ENCODE measurements around the gene ZNF184. TPM values are rescaled to one million over a fixed set of nuclear protein-coding genes. Genes with fewer than 3 reads are reported as not detected.
A peak's percentile ranks its signal among the peaks of the same experiment; 100 is the strongest.

Gene ZNF184
- total and polyA plus RNA-seq, 9 of the 15 experiments (the other 6 are each of a cell fraction or from before 2014, with no cell fraction given): 7.6 to 22.2 (median 12.8) TPM

DNA sequence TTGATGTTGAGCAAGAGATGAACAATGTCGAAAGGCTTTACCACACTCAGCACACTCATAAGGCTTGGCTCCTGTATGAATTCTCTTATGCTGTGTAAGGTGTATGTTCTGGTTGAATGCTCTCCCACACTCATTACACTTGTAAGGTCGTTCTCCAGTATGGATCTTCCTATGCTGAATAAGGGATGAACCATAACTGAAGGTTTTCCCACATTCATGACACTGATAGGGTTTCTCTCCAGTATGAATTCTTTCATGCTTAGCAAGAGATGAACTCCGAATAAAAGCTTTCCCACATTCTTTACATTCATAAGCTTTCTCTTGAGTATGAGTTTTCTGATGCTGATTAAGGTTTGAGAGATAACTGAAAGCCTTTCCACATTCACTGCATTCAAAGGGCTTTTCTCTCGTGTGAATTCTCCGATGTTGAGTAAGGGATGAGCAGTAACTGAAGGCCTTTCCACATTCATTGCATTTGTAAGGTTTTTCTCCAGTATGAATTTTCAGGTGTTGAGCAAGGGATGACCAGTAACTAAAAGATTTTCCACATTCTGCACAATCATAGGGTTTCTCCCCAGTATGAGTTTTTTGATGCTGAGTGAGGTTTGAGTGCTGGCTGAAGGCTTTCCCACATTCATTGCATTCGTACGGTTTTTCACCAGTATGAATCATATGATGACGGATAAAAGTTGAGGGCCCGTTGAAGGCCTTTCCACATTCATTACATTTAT, 21.1 kb downstream of the ZNF184 start (continued):
- TF ChIP-seq, protein P1, sequence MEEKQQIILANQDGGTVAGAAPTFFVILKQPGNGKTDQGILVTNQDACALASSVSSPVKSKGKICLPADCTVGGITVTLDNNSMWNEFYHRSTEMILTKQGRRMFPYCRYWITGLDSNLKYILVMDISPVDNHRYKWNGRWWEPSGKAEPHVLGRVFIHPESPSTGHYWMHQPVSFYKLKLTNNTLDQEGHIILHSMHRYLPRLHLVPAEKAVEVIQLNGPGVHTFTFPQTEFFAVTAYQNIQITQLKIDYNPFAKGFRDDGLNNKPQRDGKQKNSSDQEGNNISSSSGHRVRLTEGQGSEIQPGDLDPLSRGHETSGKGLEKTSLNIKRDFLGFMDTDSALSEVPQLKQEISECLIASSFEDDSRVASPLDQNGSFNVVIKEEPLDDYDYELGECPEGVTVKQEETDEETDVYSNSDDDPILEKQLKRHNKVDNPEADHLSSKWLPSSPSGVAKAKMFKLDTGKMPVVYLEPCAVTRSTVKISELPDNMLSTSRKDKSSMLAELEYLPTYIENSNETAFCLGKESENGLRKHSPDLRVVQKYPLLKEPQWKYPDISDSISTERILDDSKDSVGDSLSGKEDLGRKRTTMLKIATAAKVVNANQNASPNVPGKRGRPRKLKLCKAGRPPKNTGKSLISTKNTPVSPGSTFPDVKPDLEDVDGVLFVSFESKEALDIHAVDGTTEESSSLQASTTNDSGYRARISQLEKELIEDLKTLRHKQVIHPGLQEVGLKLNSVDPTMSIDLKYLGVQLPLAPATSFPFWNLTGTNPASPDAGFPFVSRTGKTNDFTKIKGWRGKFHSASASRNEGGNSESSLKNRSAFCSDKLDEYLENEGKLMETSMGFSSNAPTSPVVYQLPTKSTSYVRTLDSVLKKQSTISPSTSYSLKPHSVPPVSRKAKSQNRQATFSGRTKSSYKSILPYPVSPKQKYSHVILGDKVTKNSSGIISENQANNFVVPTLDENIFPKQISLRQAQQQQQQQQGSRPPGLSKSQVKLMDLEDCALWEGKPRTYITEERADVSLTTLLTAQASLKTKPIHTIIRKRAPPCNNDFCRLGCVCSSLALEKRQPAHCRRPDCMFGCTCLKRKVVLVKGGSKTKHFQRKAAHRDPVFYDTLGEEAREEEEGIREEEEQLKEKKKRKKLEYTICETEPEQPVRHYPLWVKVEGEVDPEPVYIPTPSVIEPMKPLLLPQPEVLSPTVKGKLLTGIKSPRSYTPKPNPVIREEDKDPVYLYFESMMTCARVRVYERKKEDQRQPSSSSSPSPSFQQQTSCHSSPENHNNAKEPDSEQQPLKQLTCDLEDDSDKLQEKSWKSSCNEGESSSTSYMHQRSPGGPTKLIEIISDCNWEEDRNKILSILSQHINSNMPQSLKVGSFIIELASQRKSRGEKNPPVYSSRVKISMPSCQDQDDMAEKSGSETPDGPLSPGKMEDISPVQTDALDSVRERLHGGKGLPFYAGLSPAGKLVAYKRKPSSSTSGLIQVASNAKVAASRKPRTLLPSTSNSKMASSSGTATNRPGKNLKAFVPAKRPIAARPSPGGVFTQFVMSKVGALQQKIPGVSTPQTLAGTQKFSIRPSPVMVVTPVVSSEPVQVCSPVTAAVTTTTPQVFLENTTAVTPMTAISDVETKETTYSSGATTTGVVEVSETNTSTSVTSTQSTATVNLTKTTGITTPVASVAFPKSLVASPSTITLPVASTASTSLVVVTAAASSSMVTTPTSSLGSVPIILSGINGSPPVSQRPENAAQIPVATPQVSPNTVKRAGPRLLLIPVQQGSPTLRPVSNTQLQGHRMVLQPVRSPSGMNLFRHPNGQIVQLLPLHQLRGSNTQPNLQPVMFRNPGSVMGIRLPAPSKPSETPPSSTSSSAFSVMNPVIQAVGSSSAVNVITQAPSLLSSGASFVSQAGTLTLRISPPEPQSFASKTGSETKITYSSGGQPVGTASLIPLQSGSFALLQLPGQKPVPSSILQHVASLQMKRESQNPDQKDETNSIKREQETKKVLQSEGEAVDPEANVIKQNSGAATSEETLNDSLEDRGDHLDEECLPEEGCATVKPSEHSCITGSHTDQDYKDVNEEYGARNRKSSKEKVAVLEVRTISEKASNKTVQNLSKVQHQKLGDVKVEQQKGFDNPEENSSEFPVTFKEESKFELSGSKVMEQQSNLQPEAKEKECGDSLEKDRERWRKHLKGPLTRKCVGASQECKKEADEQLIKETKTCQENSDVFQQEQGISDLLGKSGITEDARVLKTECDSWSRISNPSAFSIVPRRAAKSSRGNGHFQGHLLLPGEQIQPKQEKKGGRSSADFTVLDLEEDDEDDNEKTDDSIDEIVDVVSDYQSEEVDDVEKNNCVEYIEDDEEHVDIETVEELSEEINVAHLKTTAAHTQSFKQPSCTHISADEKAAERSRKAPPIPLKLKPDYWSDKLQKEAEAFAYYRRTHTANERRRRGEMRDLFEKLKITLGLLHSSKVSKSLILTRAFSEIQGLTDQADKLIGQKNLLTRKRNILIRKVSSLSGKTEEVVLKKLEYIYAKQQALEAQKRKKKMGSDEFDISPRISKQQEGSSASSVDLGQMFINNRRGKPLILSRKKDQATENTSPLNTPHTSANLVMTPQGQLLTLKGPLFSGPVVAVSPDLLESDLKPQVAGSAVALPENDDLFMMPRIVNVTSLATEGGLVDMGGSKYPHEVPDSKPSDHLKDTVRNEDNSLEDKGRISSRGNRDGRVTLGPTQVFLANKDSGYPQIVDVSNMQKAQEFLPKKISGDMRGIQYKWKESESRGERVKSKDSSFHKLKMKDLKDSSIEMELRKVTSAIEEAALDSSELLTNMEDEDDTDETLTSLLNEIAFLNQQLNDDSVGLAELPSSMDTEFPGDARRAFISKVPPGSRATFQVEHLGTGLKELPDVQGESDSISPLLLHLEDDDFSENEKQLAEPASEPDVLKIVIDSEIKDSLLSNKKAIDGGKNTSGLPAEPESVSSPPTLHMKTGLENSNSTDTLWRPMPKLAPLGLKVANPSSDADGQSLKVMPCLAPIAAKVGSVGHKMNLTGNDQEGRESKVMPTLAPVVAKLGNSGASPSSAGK (IDR thresholded peaks at IDR 0.05): no peak
- TF ChIP-seq RBM25 (IDR thresholded peaks at IDR 0.05; ENCODE audit: low read depth, low read length, severe bottlenecking): peak; percentile 34
- TF ChIP-seq, protein P2, sequence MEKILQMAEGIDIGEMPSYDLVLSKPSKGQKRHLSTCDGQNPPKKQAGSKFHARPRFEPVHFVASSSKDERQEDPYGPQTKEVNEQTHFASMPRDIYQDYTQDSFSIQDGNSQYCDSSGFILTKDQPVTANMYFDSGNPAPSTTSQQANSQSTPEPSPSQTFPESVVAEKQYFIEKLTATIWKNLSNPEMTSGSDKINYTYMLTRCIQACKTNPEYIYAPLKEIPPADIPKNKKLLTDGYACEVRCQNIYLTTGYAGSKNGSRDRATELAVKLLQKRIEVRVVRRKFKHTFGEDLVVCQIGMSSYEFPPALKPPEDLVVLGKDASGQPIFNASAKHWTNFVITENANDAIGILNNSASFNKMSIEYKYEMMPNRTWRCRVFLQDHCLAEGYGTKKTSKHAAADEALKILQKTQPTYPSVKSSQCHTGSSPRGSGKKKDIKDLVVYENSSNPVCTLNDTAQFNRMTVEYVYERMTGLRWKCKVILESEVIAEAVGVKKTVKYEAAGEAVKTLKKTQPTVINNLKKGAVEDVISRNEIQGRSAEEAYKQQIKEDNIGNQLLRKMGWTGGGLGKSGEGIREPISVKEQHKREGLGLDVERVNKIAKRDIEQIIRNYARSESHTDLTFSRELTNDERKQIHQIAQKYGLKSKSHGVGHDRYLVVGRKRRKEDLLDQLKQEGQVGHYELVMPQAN (IDR thresholded peaks at IDR 0.05; ENCODE audit: borderline replicate concordance): no peak
- TF ChIP-seq NBN (IDR thresholded peaks at IDR 0.05; ENCODE audit: low read depth): no peak
- no peak for TF ChIP-seq NCOA6 (IDR thresholded peaks at IDR 0.05)
- no peak for TF ChIP-seq KLF6 (CRISPR knock-in tag; IDR thresholded peaks at IDR 0.05; ENCODE audit: borderline replicate concordance)
- no peak for TF ChIP-seq SP1 (CRISPR knock-in tag; IDR thresholded peaks at IDR 0.05)
- TF ChIP-seq, protein P3, sequence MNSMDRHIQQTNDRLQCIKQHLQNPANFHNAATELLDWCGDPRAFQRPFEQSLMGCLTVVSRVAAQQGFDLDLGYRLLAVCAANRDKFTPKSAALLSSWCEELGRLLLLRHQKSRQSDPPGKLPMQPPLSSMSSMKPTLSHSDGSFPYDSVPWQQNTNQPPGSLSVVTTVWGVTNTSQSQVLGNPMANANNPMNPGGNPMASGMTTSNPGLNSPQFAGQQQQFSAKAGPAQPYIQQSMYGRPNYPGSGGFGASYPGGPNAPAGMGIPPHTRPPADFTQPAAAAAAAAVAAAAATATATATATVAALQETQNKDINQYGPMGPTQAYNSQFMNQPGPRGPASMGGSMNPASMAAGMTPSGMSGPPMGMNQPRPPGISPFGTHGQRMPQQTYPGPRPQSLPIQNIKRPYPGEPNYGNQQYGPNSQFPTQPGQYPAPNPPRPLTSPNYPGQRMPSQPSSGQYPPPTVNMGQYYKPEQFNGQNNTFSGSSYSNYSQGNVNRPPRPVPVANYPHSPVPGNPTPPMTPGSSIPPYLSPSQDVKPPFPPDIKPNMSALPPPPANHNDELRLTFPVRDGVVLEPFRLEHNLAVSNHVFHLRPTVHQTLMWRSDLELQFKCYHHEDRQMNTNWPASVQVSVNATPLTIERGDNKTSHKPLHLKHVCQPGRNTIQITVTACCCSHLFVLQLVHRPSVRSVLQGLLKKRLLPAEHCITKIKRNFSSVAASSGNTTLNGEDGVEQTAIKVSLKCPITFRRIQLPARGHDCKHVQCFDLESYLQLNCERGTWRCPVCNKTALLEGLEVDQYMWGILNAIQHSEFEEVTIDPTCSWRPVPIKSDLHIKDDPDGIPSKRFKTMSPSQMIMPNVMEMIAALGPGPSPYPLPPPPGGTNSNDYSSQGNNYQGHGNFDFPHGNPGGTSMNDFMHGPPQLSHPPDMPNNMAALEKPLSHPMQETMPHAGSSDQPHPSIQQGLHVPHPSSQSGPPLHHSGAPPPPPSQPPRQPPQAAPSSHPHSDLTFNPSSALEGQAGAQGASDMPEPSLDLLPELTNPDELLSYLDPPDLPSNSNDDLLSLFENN (IDR thresholded peaks at IDR 0.05; ENCODE audit: low read depth in 2 of 2, low read length in 2 of 2): no peak
- peak; percentile 66; the same call in 1 of the 2 replicates for TF ChIP-seq XRCC3 (IDR thresholded peaks at IDR 0.05)
- no peak for TF ChIP-seq THRAP3 (IDR thresholded peaks at IDR 0.05; ENCODE audit: borderline replicate concordance)

Measured in K562 (cell line).